ENCODE results near the gene ATCAY. TPM values are rescaled to one million over a fixed set of nuclear protein-coding genes. Genes with fewer than 3 reads are reported as not detected.
A peak's percentile ranks its signal among the peaks of the same experiment; 100 is the strongest.

Gene ATCAY
- total RNA-seq, 3 donors from 2014 or later, result 0.09 to 2.2 (median 0.22) TPM

- Histone ChIP-seq H3K36me3 (ENCODE audit: low read depth) (no peaks in the 10 kb centered on the region), H3K9me3 (no peaks in the 10 kb centered on the region), H3K4me1 (ENCODE audit: low read depth) (no peaks in the 10 kb centered on the region), H3K4me3 (no peak overlapping the region)
- intact Hi-C loops (cut with DNase I, micrococcal nuclease), result no loop called here
- DNase-seq, result no peak
- no peak for TF ChIP-seq CTCF (IDR thresholded peaks at IDR 0.05)
- no peak for ATAC-seq
Measured at GRCh38 chr19:3897936-3898335, 17.5 kb downstream of the ATCAY start.

GRCh38 chr19:3898426-3898825, 17.9 kb downstream of the ATCAY start:
- DNase-seq, result no peak
- intact Hi-C loops (cut with DNase I, micrococcal nuclease), result no loop called here
- Histone ChIP-seq H3K4me3 (no peak overlapping the region), H3K9me3 (no peaks in the 10 kb centered on the region), H3K4me1 (ENCODE audit: low read depth) (no peaks in the 10 kb centered on the region), H3K36me3 (ENCODE audit: low read depth) (no peaks in the 10 kb centered on the region)
- no peak for TF ChIP-seq CTCF (IDR thresholded peaks at IDR 0.05)
- no peak for ATAC-seq

- no peaks in the 10 kb centered on the region for H3K4me1 ChIP-seq (ENCODE audit: low read depth)
- intact Hi-C loops (cut with DNase I, micrococcal nuclease), result no loop called here
- TF ChIP-seq CTCF (IDR thresholded peaks at IDR 0.05), result no peak
- ATAC-seq (peak; percentile 27), DNase-seq (peak in 1 of 3 donors; percentile 4)
- H3K9me3 ChIP-seq, result no peaks in the 10 kb centered on the region
- no peaks in the 10 kb centered on the region for H3K36me3 ChIP-seq (ENCODE audit: low read depth)
- H3K4me3 ChIP-seq, result no peak overlapping the region
Measured at GRCh38 chr19:3899531-3900294, 19.2 kb downstream of the ATCAY start.

GRCh38 chr19:3902317-3902973, 22.0 kb downstream of the ATCAY start:
- no peaks in the 10 kb centered on the region for H3K36me3 ChIP-seq (ENCODE audit: low read depth)
- no peaks in the 10 kb centered on the region for H3K9me3 ChIP-seq
- TF ChIP-seq CTCF (IDR thresholded peaks at IDR 0.05), result no peak
- no peaks in the 10 kb centered on the region for H3K4me1 ChIP-seq (ENCODE audit: low read depth)
- ATAC-seq (no peak), DNase-seq (no peak)
- H3K4me3 ChIP-seq, result no peak overlapping the region
- intact Hi-C loops (cut with DNase I, micrococcal nuclease), result no loop called here

GRCh38 chr19:3904233-3904632, 23.7 kb downstream of the ATCAY start:
- Histone ChIP-seq H3K4me3 (no peak overlapping the region), H3K9me3 (no peaks in the 10 kb centered on the region), H3K4me1 (ENCODE audit: low read depth) (no peaks in the 10 kb centered on the region), H3K36me3 (ENCODE audit: low read depth) (no peaks in the 10 kb centered on the region)
- no peak for ATAC-seq
- intact Hi-C loops (cut with DNase I, micrococcal nuclease), result no loop called here
- TF ChIP-seq CTCF (IDR thresholded peaks at IDR 0.05), result no peak
- no peak for DNase-seq

Data from mucosa of descending colon (tissue), 3 donors.